HG02571 (cell line): Measurements from ENCODE around the gene TPPP2.
"Not testable (repeated sequence)": the region's sequence is repeated elsewhere in the genome, so short reads cannot be mapped to it uniquely, and the experiment has no call there.

Source experiments
- ATAC-seq: cut with Tn5 transposase; IDR thresholded peaks from one replicate; pipeline ENCODE4 v1.9.1; 2021; ENCODE audit warnings: mild to moderate bottlenecking, moderate library complexity; ENCODE audit not compliant: unreplicated experiment

TPPP2 gene

DNA sequence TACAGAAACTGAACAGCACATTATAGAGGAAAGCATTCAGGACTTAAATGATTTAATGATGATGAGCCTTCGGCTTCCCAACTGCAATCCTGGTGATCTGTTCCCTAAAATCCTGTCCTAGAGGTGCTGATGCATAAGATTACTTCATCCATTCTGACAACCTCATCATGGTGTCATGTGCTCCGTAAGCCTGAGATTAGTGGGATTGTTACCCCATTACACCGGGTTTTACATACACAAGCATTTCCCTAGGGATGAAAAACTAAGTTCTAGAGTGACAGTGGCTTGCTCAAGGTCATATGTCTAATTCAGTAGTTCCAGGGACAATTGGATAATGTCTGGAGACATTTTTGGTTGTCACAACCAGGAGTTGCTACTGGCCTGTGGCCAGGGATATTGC, 7.1 kb downstream of the TPPP2 start:
- no peak for ATAC-seq

DNA sequence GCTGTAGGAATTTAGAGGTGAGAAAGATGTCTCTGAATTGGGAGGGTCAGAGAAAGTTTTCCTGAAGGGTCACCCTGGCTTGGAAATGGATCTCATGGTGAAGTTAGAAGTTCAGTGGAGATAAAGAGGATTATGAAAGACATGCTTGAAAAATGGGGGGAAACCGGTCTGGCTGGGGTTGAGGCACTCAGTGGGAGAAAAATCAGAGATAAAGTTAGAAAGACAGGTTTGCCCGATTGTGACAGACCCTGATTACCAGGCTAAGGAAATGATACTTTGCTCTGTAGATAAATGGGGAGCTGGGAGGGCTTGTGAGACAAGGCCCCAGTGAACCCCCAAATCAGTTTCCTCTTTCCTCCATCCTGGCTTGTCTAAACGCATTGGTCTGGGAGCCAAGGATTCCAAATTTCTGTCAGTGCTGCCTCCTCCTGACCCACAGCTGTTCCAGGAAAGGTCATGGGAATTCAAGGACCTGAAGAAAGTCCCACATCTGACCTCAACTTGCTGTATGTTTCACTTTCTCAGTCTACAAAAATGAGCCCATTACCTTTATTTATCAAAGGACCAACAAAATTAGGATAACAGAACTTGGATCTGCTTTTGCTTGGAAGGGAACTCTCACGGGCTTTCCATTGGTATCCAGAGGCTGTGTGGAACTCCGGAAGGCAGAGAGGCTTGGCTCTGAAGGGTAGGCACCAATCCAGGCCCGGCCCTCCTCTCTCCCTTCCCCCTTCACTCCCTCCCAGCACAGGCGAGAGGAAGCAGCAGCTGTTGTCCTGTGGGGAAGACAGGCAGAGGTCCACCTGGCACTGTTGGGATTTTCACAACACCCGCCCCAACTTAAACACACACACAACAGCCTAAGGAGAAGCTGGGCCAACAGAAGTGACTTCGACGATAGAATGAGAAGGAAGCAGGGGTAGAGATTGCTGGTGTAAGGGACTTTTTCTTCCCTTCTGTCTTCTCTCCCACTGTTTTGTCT, 8.7 kb downstream of the TPPP2 start:
- ATAC-seq = no peak

GRCh38 chr14:21039585-21040369, 9.8 kb downstream of the TPPP2 start:
- ATAC-seq = no peak

DNA sequence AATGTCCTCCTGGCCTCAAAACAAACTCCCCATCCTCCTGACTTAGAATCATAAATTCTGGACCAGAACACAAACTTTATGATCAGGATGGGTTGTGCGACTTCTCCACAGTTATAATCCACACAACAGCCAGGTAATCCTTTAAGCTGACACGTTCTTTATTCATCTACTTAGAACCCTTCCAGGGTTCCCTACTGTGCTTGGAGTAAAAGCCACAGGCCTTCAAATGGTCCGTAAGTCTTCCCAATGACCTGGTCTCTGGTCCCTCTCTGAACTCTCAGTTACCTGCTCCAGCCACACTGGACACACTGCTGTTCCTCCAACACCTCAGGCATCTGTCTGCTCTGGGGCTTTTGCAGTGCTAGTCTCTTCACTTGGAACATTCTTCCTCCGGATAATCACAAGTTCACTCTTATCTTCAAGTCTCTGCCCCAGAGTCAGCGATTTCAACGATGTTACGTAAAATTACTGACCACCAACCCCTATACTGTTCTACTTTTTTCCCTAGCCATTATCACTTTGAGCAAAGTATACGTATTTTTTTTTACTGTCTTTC, 10.4 kb downstream of the TPPP2 start:
- no peak for ATAC-seq

DNA sequence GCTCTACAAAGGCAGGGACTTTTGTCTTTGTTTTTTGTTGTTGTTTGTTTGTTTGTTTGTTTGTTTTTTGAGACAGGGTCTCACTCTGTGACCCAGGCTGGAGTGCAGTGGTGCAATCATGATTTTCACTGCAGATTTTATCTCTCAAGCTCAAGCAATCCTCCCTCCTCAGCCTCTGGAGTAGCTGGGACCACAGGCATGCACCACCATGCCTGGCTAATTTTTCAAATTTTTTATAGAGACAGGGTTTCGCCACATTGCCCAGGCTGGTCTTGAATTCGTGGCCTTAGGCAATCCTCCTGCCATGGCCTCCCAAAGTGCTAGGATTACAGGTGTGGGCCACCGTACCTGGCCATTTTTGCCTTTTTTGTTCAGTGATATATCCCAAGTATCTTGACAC, 10.9 kb downstream of the TPPP2 start:
- ATAC-seq = not testable (repeated sequence)

DNA sequence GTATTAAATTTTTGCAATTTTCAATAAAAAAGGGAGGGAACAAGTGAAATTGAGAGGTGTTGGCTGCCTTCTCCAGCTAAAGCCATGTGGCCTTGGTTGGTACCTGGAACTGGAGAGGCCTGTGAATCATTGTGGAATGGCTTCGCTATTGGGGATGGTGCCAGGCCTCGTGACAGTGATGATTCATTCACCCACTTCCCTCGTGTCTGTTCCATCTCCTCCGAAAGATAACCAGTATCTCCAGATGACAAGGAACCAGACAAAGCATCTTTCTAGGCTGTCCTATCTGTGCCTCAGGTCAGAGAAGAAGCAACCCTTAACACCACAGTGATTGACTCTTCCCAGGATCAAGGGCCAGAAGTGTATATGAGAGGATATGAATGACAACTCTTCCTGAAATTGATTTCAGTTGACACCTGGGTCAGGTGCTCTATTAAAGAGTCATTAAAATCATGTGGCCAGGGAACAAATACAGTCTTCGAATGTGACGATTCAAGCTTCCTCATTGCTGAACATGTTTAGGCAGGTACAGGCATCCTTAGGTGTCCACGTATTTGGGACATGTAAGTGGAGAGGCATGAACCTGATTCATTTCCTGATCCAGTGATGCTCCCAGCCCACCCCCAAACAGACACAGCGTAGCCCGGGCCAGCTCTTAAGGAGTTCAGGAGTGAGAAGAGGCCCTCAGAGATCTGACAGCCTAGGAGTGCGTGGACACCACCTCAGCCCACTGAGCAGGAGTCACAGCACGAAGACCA, 11.8 kb downstream of the TPPP2 start, which contains the start of gene RNASE7:
Gene RNASE7 (plus strand): TSS at position 687 of the 758 bp plus-strand sequence. CDS start 631 bp downstream, outside the sequence.
- ATAC-seq = no peak

GRCh38 chr14:21042918-21043317, 12.9 kb downstream of the TPPP2 start:
- no peak for ATAC-seq

GRCh38 chr14:21043387-21043973, 13.5 kb downstream of the TPPP2 start:
- no peak for ATAC-seq

- ATAC-seq = no peak
These were observed 14.1 kb downstream of the TPPP2 start for GRCh38 chr14:21043974-21044618.

DNA sequence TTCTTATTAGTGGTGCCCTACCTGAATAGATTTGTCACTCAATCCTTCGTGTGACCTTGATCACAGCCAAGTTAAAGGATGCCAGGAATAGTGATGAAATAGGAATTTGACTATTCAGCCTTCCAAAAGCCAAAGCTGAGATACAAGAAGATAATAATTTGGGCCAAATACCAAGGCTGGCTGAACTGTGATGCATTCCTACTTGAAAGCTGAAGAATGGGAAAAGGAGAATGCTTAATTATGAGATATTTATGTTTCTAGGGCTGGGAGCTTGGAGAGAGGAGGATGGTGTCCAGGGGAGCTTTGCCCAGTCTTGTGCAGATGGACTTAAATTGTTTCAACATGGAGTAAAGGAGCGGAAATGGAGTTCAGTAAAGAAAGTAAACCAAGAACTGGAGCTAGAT, 17.4 kb downstream of the TPPP2 start:
- ATAC-seq = no peak

DNA sequence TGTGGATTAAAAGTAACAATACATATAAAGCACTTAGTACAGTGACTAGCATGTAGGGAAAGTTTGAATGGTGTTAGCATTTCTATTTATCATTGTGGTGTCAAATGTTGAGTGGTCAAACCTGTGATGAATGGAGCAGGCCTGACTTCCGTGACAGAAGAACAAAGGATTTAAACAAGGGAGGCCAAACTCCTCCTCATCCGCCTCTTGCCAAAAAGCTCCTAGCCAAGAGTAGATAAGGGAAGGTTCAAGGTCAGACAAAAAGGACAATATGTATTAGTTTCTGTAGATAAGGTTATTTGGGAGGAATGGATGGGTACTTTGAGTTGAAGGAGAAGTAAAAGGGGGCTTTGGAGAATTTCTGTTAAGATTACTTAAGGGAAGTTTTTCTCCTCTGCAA, 18.6 kb downstream of the TPPP2 start:
- ATAC-seq = no peak

GRCh38 chr14:21049271-21049673, 19.3 kb downstream of the TPPP2 start:
- ATAC-seq = no peak

DNA sequence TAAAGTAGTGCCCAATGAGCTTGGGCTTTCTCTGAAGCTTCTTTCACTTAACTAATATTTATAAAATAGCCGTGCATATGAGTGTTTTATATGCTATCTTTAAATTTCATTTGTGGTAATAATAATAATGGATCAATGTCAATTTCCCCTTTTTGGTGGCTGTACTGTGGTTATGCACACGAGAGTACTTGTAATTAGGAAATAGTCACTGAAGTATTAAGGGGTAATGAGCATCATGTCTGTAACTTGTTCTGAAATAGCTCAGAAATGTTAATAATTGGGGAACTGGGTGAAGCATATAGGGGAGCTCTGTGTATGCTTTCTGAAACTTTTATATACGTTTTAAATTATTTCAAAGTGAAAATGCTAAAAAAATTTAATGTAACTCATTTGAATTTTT, 20.6 kb downstream of the TPPP2 start:
- ATAC-seq = no peak

- no peak for ATAC-seq
These were observed 23.4 kb downstream of the TPPP2 start for GRCh38 chr14:21053184-21054122.

GRCh38 chr14:21054123-21054767, 24.2 kb downstream of the TPPP2 start:
- ATAC-seq = no peak

DNA sequence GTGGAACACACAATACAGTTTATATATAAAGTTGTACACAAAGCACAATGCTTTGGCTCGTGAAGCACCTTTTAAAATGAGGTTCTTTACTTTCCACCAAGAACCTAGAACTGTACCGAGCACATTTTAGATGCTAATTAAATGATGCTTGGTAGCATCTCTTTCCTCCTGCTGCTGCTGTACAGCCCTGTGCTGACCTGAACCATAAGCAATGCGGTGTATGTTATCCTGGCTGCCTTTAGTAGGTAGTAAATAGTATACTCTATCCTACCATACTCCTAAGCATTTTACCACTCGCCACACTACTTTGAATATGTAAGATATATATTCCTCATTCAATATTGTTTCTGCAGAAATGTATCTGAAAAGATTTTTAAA, 24.7 kb downstream of the TPPP2 start:
- ATAC-seq = no peak

GRCh38 chr14:21055432-21056117, 25.6 kb downstream of the TPPP2 start:
- no peak for ATAC-seq
